C4-2B (cell line): ENCODE measurements around the gene NFATC3.
"Not testable (repeated sequence)": the region's sequence is repeated elsewhere in the genome, so short reads cannot be mapped to it uniquely, and the experiment has no call there.

Source experiments
- H3K27ac ChIP-seq: fragments of 450-650 bp; 2 replicates; pipeline ENCODE4 v1.5.1; 2017
- CTCF ChIP-seq: fragments of 450-650 bp; conservative IDR thresholded peaks from 2 replicates; pipeline ENCODE4 v1.5.1; 2017; ENCODE audit warnings: mild to moderate bottlenecking
- ZFX ChIP-seq: fragments of 450-650 bp; IDR thresholded peaks from 2 replicates; pipeline ENCODE4 v1.6.1; 2017

Gene NFATC3

GRCh38 chr16:68100488-68100887, 15.3 kb downstream of the NFATC3 start:
- TF ChIP-seq CTCF = no peak
- no peak for TF ChIP-seq ZFX
- H3K27ac ChIP-seq = no peak overlapping the region

GRCh38 chr16:68105611-68106010, 20.4 kb downstream of the NFATC3 start:
- TF ChIP-seq ZFX (no peak), CTCF (no peak)
- H3K27ac ChIP-seq = no peak overlapping the region

GRCh38 chr16:68107230-68107928, 22.2 kb downstream of the NFATC3 start:
- not testable (repeated sequence) for H3K27ac ChIP-seq

- not testable (repeated sequence) for H3K27ac ChIP-seq
Observed at GRCh38 chr16:68109156-68109555, 24.0 kb downstream of the NFATC3 start.

GRCh38 chr16:68110611-68111010, 25.4 kb downstream of the NFATC3 start:
- H3K27ac ChIP-seq = not testable (repeated sequence)

- no peak overlapping the region for H3K27ac ChIP-seq
- TF ChIP-seq ZFX (no peak), CTCF (no peak)
Observed at GRCh38 chr16:68111379-68111778, 26.2 kb downstream of the NFATC3 start.

- H3K27ac ChIP-seq = no peak overlapping the region
- no peak for TF ChIP-seq CTCF
- no peak for TF ChIP-seq ZFX
Observed at GRCh38 chr16:68113059-68113761, 28.0 kb downstream of the NFATC3 start.

- no peak for TF ChIP-seq CTCF
- no peak for TF ChIP-seq ZFX
Observed at GRCh38 chr16:68113765-68114240, 28.6 kb downstream of the NFATC3 start.

GRCh38 chr16:68114939-68115338, 29.8 kb downstream of the NFATC3 start:
- H3K27ac ChIP-seq = not testable (repeated sequence)

More at GRCh38 chr16:68113765-68114240, 28.6 kb downstream of the NFATC3 start:
- no peak overlapping the region for H3K27ac ChIP-seq
